Brain microvascular endothelial cell (primary cell): Measurements from ENCODE around the gene CLASRP.

ENCODE experiments used
- DNase-seq: peaks from one replicate; pipeline ENCODE4 v3.0.0-alpha.2; 2020
- H3K27ac ChIP-seq: fragments of 250-450 bp; sonication (Bioruptor Pico); 2 replicates; pipeline ENCODE4 v1.5.1; 2020; ENCODE audit warnings: mild to moderate bottlenecking, moderate library complexity
- H3K27me3 ChIP-seq: fragments of 250-450 bp; sonication (Bioruptor Pico); replicated peaks from 2 replicates; pipeline ENCODE4 v1.5.1; 2020; ENCODE audit warnings: mild to moderate bottlenecking
- H3K36me3 ChIP-seq: fragments of 250-450 bp; sonication (Bioruptor Pico); replicated peaks from 2 replicates; pipeline ENCODE4 v1.5.1; 2020; ENCODE audit warnings: mild to moderate bottlenecking
- H3K4me3 ChIP-seq: 2 replicates; pipeline ENCODE4 v1.5.1; 2011; ENCODE audit warnings: low read depth, mild to moderate bottlenecking, control low read depth, low read length, moderate library complexity
- in situ Hi-C: cut with HindIII; loops from 2 replicates; pipeline ENCODE4 v1.10.0; 2017; ENCODE audit warnings: low sequenced_read_pairs, low pct_ligation_motif_present
- TF ChIP-seq, protein P1 (sequence below): IDR thresholded peaks from 2 replicates; pipeline ENCODE4 v1.5.1; 2011; ENCODE audit warnings: low read depth, mild to moderate bottlenecking, moderate library complexity, low read length, control low read depth, inconsistent platforms; ENCODE audit errors: missing control alignments

Gene CLASRP

DNA sequence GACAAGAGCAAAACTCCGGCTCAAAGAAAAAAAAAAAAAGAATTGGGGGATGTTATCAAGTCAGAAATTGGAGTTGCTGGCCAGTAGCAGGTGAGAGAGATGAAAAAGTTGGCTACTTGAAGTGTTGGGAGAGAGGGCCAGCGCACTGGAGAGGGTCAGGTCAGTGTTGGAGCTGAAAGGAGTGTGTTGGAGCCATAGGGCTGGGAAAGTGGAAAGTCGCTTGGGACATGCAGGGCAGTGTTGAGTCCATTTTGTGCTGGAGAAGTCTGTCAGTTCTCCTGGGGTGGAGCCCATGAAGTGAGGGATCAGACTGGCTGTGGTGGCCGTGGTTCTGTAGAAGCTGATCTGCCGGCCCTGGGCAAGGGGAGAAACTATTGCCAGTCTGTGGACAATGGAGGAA is 55.9 kb downstream of the CLASRP start:
- Histone ChIP-seq H3K27me3 (no peaks in the 10 kb centered on the region), H3K27ac (no peak overlapping the region), H3K4me3 (peak overlapping the region; percentile 15), H3K36me3 (peaks cover 11% of the 10 kb centered on the region)
- DNase-seq: no peak
- TF ChIP-seq, protein P1, sequence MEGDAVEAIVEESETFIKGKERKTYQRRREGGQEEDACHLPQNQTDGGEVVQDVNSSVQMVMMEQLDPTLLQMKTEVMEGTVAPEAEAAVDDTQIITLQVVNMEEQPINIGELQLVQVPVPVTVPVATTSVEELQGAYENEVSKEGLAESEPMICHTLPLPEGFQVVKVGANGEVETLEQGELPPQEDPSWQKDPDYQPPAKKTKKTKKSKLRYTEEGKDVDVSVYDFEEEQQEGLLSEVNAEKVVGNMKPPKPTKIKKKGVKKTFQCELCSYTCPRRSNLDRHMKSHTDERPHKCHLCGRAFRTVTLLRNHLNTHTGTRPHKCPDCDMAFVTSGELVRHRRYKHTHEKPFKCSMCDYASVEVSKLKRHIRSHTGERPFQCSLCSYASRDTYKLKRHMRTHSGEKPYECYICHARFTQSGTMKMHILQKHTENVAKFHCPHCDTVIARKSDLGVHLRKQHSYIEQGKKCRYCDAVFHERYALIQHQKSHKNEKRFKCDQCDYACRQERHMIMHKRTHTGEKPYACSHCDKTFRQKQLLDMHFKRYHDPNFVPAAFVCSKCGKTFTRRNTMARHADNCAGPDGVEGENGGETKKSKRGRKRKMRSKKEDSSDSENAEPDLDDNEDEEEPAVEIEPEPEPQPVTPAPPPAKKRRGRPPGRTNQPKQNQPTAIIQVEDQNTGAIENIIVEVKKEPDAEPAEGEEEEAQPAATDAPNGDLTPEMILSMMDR: no peak
- in situ Hi-C loops: no loop called here

DNA sequence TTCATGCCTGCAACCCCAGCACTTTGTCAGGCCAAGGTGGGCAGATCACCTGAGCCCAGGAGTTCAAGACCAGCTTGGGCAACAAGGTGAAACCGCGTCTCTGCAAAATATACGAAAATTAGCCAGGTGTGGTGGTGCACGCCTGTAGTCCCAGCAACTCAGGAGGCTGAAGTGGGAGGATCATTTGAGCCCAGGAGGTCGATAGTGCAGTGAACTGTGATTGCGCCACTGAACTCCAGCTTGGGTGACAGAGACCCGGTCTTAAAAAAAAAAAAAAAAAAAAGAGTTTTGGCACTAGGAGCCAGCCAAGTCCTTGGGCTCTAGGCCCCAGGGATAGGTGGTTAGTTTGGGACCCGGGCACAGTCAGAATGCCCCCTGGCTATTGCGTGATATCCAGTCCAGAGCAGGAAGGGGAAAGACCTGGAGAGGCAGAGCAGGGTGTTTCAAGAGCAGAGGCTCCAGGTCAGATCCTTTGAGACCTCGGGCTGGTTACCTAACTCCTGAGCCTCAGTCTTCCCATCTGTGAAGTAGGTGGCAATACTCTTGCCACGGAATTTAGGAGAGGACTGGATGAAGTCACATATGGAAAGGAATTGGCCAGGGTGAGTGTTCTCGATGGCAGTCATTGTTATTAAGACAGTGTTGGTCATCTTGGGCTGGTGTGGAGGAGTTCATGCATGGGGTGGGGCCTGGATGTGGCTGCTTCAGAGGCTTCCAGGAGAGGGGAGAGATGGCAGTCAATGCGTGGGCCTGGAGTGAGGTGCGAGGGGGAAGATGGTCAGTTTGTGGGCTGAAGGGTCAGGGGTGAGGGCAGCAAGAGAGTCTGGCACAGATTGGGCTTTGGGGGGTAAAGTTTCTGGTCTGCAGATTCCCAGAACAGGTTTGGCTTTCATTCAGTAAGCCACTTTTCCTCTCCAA is 56.9 kb downstream of the CLASRP start:
- H3K27me3 ChIP-seq: no peaks in the 10 kb centered on the region
- in situ Hi-C loops: no loop called here
- DNase-seq: no peak
- peaks cover 2% of the 10 kb centered on the region for H3K36me3 ChIP-seq
- H3K4me3 ChIP-seq: no peak overlapping the region
- no peak overlapping the region for H3K27ac ChIP-seq
- TF ChIP-seq, protein P1: no peak

DNA sequence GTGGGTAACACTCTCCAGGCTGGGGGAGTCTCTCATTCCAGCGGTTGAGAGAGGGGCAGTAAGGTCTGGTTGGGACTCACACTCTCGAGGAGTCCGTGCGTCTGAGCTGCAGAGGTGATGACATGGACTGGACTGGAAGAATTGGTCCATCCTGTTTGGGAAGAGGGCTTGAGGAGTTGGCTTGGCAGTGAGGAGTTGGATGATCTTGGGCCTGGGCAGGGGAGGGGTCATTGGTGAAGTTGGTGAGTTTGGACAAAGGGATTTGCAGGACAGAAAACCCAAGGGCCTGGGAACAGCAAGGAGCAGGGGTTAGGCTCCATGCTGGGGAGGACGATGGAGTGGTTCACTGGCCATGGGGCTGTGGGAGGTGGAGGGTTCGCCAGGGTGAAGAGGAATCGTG is 57.9 kb downstream of the CLASRP start:
- TF ChIP-seq, protein P1: no peak
- Histone ChIP-seq H3K27me3 (no peaks in the 10 kb centered on the region), H3K36me3 (no peaks in the 10 kb centered on the region), H3K4me3 (no peak overlapping the region), H3K27ac (no peak overlapping the region)
- no peak for DNase-seq
- in situ Hi-C loops: no loop called here

DNA sequence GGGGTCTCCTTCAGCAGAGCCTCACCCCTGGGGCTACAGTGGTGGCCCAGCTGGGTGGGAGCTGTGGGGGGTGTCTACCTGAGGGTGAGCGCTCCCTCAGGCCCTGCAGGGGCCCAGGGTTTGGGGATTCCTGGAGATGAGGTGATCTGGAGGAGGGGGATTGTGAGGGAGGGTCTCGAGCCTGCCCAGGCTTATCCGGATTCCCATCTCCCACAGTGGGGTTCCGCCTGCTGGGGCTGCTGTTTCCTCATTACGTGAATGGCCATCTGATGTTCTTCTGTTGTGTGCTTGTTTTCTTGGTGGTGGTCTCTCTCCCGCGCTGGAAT is 58.6 kb downstream of the CLASRP start:
- Histone ChIP-seq H3K27ac (no peak overlapping the region), H3K36me3 (no peaks in the 10 kb centered on the region), H3K27me3 (no peaks in the 10 kb centered on the region), H3K4me3 (no peak overlapping the region)
- in situ Hi-C loops: no loop called here
- TF ChIP-seq, protein P1: no peak
- no peak for DNase-seq

DNA sequence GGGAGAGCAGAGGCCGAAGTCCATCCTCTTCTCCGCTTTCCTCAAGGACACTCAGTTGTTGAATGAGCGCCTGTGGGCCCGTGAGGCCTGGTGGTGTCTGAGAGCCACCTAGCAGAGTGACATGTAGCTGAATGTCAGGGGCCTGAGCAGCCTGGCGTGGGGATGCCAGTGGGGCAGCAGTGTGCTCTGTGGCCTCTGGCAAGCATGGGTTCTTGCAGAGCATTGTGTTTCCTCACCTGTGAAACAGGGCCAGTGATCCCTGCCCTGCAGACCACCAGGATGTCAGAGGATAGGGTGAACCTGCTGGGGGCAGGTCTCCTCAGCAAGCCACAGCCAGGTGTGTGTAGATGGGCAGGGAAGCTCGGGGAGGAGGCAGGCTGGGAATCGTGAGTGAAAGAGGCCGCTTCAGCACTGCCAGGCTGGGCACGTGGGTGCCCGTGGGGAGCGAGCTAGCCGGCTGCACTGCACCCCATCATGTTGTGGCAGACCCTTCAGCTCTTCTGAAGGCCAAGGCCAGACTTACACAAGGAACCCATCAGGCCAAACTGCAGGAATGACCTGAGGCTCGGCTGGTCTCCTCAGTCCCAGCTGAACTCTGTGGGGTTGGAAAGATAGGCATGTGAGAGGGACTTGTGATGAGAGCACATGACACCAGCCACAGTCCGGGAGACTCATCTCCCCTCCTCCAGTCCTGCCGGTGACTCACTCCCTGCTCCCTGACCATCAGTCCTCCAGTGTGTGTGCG is 59.1 kb downstream of the CLASRP start:
- no peak overlapping the region for H3K4me3 ChIP-seq
- no peaks in the 10 kb centered on the region for H3K27me3 ChIP-seq
- H3K27ac ChIP-seq: peak overlapping the region; percentile 48
- peak; percentile 94 for DNase-seq
- TF ChIP-seq, protein P1: no peak
- in situ Hi-C loops: no loop called here
- H3K36me3 ChIP-seq: no peaks in the 10 kb centered on the region
